OCI-M1 (cell line): ENCODE measurements around the gene SLPI.
A peak's percentile ranks its signal among the peaks of the same experiment; 100 is the strongest.

Experiments used
- DNase-seq: peaks from one replicate; lab custom pipeline; 2025; lab: John Stamatoyannopoulos, UW

Gene SLPI, protein sequence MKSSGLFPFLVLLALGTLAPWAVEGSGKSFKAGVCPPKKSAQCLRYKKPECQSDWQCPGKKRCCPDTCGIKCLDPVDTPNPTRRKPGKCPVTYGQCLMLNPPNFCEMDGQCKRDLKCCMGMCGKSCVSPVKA

GRCh38 chr20:45254383-45255262, at the start of gene SLPI:
TSS of gene SLPI (minus strand) at chr20:45254564. CDS start at chr20:45254543, 21 bp downstream.
- peak; percentile 31 for DNase-seq

DNA sequence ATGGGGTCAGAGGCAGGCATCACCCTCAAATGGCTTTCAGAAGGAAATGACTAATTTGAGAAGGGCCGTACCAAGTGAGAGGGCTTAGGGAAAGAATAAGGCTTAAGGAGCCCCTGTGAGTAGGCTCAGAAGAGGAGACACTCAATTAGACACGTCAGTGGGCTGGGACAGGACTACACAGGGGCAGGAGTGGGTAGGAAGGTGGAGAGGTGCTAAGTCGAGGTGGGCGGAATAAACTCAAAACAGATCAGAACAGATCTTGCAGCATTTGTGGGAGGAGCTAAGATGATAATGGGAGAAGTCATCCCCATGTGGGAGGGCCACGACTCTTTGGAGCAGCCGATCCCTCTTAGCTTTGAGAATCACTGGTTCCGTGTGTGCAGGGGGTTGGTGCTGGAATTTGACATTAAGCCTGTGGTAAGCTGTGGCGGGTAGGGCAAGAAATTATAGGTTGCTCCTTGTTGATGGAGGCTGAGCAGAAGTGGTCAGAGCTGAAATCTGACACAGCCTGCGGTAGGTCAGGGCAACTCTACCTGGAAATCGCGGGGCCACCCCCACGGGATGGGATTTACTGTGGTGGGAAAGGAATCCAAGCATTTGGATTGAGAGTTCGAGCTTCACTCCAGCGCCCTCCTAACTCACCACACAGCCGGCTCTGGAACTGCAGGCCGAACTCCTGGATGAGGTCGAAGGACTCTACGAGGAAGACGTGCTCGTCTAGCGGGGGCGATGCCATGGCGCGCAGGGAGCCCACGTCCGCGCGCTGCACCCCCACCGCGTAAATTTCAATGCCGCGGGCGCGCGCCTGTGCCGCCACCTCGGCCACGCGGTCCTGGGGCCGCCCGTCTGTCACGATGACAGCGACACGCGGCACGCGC, 49.5 kb upstream of the SLPI start:
- DNase-seq, result no peak

- no peak for DNase-seq
These were observed 47.5 kb upstream of the SLPI start for GRCh38 chr20:45301824-45302271.

GRCh38 chr20:45300961-45301360, 46.6 kb upstream of the SLPI start:
- DNase-seq, result peak; percentile 55

DNA sequence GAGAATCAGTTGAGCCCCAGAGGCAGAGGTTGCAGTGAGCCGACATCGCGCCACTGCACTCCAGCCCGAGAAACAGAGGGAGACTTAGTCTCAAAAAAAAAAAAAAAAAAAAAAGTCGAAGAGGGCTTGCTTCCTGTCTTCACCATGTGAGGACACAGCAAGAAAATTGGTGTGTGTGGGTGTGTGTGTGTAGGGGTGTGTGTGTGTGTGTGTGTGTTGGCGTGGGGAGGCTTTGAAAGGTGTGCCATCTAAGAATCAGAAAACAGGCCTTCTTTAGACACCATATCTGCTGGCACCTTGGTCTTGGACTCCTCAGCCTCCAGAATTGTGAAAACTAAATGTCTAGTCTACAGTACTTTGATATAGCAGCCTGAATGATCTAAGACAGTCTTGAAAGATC, 45.4 kb upstream of the SLPI start:
- DNase-seq, result no peak

DNA sequence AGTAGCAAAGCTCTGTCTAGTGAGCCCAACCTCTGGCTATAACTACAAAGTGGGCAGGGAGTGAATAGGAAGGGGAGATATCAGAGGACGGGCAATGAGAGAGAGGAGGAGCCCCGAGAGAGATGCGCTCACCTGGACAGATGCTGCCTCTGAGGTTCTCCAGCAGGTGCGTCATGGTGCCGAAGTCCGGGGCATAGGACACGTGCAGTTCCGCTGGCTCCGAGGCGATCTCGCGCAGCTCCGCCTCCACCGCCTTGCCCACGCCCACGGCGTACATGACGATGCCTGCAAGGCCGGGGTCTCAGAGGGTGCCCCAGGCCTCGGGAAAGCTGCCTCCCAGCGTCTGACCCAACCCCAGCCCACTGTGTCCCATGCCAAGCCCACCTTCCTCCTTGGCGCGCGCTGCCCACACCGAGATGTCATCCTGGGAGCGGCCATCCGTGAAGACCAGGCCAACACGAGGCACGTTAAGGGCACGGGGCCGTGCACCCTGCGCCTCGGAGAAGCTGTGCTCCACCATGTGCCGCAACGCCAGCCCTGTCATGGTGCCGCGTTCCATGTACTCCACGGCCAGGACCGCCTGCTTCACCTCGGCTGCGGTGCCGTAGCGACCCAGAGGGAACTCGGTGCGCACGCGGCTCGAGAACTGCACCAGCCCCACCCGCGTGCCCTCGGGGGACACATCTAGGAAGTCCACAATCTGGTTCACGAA, 43.6 kb upstream of the SLPI start:
- no peak for DNase-seq

- DNase-seq, result no peak
These were observed 40.3 kb upstream of the SLPI start for GRCh38 chr20:45294659-45295058.

DNA sequence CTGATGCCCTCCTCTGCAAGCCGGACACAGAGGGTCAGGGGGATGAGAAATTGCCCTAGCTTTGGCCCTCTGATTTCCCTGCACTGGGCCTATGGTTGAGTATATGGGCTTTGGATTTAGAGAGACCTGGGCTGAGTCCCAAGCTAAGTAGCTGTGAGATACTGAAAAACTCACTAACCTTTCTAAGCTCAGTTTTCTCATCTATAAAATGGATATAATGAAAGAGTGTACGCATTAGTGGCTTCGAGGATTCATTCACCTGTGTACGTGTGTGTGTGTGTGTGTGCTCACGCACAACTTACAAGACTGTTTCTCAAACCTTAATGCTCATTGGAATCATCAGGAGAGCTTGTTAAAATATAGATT, 39.6 kb upstream of the SLPI start:
- DNase-seq, result no peak

- peak; percentile 89 for DNase-seq
These were observed 39.0 kb upstream of the SLPI start for GRCh38 chr20:45293041-45294002.

GRCh38 chr20:45292343-45292742, 38.0 kb upstream of the SLPI start:
- no peak for DNase-seq

DNA sequence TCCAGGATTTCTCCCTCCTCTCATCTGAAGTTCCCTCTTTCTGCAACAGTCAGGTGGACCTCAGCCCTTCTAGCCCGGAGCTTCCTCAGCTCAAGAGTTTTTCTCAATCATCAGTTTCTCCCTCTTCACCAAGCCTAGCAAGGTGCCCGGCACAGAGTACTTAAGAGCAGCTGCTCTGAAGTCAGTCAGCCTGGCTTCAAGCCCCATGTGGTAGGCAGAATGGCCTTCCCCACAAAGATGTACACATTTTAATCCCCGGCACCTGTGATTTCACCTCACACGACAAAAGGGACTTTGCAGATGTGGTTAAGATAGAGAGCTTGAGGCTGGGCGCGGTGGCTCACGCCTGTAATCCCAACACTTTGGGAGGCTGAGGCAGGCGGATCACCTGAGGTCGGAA, 37.2 kb upstream of the SLPI start:
- DNase-seq, result no peak

- DNase-seq, result peak; percentile 89
These were observed 36.5 kb upstream of the SLPI start for GRCh38 chr20:45290677-45291355.

GRCh38 chr20:45289942-45290676, 35.7 kb upstream of the SLPI start:
- no peak for DNase-seq

- DNase-seq, result no peak
These were observed 34.5 kb upstream of the SLPI start for GRCh38 chr20:45288860-45289259.

DNA sequence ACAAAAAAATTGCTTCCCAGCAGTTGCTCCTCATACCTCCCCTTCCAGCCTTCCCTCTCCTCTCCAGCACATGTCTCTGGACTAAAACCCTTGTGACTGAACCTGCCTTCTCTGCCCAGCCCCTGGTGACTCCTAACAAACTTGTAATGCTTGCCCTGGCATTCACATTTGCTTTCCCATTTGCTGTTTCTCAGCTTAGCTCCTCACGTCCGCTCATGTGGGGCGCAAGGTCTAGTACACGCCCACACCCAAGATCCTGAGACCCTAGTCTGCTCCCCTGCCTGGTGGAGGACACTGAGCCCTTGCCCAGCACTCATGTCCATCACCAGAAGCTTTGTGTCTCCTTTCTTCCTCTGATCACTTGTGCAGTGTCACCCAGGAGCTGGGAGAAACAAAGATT, 34.0 kb upstream of the SLPI start:
- no peak for DNase-seq

DNA sequence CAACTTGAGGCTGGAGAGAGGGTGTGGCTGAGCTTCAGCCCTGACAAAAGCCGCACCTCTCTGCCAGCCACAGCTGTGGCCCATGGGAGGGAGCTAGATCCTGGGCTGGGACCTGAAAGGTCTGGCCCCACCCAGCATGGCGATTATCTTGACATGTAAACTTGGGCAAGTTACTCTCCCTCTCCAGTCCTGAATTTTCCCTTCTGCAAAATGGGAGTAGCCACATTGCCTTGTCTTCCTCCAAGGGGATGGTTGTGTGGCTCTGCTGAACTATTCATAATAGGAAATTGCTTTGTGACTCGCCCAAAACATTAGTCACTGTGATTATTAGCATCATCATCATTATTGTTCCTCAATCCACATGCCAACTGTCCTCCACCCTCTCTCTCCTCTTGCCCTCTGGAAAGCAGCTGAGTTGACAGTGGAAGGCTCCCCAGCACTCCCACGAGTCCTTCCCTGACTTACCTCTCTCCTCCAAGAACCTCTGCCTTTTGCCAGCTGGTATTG, 29.2 kb upstream of the SLPI start:
- no peak for DNase-seq

DNA sequence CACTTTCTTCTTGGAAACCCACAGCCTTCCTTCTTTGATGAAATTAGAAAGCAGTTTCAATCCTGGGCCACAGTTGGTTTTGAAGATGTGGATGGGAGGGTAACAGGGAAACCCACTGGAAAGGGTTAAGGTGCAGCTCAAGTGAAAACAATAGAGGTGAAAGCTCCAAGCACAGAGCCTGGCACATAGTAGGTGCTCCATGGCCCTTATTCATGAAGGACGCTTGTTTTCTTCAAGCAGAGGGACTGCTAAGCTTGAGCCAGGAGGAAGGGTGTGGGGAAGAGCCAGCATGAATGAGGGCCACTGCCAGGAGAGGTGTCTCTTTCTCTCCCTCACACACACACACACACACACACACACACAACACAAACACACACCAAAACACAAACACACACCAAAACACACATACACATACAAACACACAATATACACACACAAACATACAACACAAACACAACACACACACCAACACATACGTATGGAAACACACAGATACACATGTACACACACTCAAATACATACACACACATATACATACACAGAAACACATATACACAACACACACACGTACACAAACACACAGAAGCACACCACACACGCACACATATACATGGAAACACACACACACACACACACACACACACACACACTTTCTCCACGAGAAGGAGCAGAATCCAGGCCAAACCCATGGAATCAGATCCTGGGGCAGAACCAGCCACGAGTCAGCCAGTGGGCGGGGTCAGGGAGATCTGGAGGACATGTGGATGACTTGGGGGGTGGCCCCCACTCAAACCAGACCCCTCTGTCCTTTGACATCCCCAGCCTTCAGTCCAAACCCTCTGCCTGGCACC, 28.6 kb upstream of the SLPI start:
- no peak for DNase-seq

GRCh38 chr20:45279992-45280391, 25.6 kb upstream of the SLPI start:
- DNase-seq, result no peak
